NCI-H2081 (cell line): Measurements from ENCODE around the gene MPIG6B.
"Not testable (repeated sequence)": the region's sequence is repeated elsewhere in the genome, so short reads cannot be mapped to it uniquely, and the experiment has no call there.

Experiments
- DNase-seq, 2 experiments: peaks; one replicate each; lab custom pipeline; 2025; lab: John Stamatoyannopoulos, UW

Gene MPIG6B

GRCh38 chr6:31701666-31702404, 21.3 kb upstream of the MPIG6B start:
- peak in 1 of 2 experiments; percentile 16 for DNase-seq

- no peak for DNase-seq
Measured at GRCh38 chr6:31702405-31702818, 20.8 kb upstream of the MPIG6B start.

DNA sequence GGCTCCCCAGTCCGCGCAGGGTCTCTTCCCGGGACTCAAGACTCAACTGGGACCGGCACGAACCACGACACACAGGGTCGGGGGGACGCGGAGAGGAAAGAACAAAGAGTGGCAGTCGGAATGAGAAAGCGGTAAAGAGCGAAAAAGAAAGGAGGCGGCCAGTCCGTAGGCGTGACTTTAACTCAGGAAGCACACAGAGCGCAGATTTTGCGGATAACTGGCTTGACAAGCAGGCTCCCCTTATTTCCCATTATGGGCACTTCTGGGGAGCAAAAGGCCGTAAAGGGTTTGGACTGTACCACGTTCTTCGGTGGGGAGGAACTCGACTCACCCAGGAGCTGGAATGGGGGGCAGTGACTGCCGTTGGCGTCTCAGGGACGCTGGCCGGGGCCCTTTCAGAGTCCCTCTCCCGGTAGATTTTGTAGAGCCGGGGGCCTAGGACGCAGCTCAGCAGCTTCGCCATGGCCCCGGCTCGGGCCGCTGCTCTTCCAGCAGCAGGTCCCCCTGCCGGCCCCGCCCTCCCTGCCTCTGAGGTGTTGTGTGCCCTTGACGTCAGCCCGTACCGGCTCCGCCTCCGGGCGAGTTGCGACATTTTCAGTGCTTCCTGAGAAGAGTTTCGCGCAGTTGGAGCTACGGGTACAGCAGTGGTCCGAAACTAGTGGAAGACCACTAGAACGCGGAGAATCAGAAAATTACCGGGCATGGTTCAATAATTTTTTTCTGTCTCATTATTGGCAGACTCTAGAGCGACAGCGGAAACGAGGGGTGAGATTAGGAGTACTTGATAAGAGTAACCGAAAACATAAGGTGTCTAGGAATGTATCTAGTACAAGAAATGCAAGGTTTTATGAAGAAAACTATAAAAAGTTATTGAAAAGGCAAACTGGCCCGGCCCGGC, 20.1 kb upstream of the MPIG6B start, which contains the start of gene ABHD16A:
TSS of gene ABHD16A (minus strand) at position 506 of the 898 bp plus-strand sequence. CDS start at position 463, 43 bp downstream.
- DNase-seq: peak; percentile 95 to 97

DNA sequence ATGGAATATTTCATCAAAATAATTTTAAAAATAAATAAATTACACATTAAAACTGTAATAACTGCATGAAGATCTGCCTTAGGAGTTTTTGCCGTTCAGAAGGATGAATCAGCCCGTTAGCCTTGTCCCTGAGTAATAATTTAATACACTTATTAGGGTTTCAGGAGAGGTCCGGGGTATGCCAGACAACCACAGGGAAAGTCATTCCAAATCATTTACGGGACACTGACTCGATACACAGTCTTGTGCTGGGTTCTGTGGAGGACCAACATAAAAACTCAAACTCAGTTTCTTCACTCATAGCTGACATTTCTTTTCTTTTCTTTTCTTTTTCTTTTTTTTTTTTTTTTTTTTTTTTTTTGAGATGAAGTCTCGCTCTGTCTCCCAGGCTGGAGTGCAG, 17.2 kb upstream of the MPIG6B start:
- no peak for DNase-seq

DNA sequence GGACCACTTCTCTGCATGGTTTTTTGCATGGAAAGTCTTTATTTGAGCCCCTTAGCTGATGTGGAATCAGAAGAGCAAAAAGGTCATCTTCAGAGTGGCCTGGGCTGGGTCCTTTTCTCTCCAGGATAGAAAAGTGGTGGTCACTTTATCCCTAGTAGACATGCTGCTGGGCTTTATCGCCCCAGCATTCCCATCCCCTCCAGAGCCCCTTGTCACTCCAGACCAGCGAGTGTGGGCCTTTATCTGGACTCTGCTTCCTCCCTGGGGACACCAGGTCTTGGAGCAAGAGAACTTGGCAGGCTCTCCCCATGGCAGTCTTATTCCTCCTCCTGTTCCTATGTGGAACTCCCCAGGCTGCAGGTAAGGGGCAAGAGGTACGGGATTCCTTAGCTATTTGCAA, 16.6 kb upstream of the MPIG6B start, which contains the start of gene LY6G6F:
TSS of gene LY6G6F (plus strand) at position 268 of the 400 bp plus-strand sequence. CDS start at position 309, 41 bp downstream.
- no peak for DNase-seq

GRCh38 chr6:31707701-31708100, 15.5 kb upstream of the MPIG6B start:
- no peak for DNase-seq

DNA sequence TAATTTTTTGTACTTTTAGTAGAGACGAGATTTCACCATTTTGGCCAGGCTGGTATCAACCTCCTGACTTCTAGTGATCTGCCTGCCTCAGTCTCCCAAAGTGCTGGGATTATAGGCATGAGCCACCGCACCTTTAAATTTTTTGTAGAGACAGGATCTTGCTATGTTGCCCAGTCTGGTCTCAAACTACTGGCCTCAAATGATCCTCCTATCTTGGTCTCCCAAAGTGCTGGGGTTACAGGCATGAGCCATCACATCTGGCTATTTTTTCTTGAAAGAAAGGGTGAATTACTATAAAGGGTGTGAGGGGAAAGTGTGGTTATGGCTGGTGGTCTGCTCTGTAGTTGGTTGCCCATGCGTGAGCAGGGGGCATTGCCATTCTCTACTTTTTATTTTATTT, 14.9 kb upstream of the MPIG6B start:
- no peak for DNase-seq

DNA sequence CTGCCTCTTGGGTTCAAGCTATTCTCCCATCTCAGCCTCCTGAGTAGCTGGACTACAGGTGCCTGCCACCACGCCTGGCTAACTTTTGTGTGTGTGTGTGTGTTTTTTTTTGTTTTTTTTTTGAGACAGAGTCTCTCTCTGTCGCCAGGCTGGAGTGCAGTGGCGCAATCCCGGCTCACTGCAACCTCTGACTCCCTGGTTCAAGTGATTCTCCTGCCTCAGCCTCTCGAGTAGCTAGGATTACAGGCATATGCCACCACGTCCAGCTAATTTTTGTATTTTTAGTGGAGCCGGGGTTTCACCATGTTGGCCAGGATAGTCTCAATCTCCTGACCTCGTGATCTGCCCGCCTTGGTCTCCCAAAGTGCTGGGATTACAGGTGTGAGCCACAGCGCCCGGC, 14.0 kb upstream of the MPIG6B start:
- not testable (repeated sequence) for DNase-seq

DNA sequence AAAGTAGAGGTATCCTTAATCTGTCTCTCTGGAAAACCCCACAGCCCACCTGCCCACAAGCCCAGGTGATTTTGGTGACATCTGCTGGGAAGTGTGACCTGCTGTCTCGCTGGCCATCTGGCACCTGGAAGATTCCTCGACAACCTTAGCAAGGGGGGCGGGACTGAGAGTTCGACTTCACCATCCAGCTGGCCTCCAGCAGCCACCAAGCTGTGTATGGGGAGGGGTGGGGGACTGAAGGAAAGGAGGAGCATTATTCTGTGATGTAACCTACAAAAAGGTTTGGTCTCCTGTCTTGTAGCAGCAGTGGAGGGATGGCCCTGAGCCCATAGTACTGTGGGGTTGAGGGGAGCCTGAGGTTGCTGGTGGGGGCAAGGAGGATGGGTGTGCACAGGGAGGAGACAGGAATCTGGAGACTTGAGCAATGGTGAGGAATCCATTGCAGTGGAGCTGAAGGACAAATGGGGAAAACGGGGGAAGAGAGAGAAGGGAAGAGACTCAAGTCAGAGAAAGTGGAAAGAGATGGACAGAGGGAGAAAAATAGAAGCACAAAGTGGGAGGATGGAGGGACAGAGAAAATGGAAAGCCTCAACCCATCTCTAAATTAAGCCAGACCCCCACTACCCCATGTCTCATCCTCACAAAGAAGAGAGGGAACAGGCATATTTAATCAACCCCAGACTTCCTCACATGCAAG, 12.5 kb upstream of the MPIG6B start:
- no peak for DNase-seq

DNA sequence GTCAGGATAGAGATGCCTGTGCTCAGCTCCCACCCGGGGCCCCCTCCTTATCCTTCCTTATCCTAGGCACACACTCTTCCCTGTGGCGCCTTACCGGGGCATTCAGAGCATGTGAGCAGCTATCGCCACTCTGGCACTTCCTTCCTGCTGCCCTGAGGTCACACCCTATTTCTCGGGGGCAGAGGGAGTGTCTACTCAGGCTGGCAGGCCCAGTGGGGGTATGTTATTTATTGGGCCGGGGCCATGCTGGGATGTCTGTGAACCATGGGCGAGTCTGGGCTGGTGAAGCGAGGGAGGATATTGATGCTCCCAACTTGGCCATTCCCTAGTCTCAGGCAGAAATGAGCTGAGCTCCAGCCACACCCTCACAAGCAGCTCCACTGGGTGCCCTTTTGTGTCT, 11.9 kb upstream of the MPIG6B start:
- no peak for DNase-seq

GRCh38 chr6:31712296-31712695, 10.9 kb upstream of the MPIG6B start:
- no peak for DNase-seq

DNA sequence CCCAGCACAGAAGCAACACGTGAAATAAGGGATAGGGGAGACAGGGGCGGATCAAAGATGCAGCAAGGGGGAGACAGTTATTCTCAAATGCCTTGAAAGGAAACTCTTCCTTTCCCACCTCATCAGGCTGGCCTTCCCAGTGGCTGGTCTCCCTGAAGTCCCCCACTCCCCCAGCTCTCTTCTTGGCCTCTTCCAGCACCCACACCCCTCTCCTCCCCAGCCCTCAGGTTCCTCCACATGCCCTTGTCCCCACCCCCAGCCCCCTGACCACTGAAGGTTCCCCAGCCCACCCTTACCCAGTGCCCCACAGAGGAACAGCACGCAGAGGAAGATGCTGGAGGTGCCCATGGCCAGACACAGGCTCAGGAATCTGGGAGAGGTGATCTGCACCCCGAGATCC, 9.7 kb upstream of the MPIG6B start:
- no peak for DNase-seq

- peak in 1 of 2 experiments; percentile 28 for DNase-seq
Measured at GRCh38 chr6:31713991-31714684, 9.0 kb upstream of the MPIG6B start.

- DNase-seq: no peak
Measured at GRCh38 chr6:31715022-31715958, 7.9 kb upstream of the MPIG6B start, which contains the start of gene LY6G6D. LY6G6D (plus strand) TSS chr6:31715348; CDS start chr6:31715356, 8 bp downstream.

GRCh38 chr6:31717499-31718222, 5.5 kb upstream of the MPIG6B start:
- no peak for DNase-seq

GRCh38 chr6:31718265-31718664, 4.9 kb upstream of the MPIG6B start:
- DNase-seq: no peak

DNA sequence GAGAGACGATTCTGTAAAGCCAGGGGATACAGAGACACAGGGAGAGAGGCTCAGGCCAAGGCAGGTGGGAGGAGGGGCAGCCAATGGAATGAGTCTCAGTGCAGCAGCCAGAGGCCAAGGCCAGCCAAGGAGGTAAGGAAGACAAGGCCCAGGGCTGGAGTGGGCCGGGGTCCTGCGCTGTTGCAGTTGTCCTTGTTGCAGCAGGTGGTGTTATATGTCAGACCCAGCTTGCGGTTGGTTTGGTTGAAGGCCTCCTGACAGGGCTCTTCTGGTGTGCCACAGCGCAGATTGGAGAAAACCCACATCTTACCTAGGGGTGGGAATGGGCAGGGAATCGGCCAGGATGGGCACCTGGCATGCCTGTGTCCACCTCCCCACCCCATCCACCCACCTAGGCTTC, 4.2 kb upstream of the MPIG6B start:
- no peak for DNase-seq

GRCh38 chr6:31720196-31720770, 2.9 kb upstream of the MPIG6B start:
- DNase-seq: no peak

- no peak for DNase-seq
Measured at GRCh38 chr6:31721351-31722020, 1.7 kb upstream of the MPIG6B start, which contains the start of gene LY6G6C. LY6G6C (minus strand) TSS chr6:31721746; CDS start chr6:31721679, 67 bp downstream.
